ENCODE measurements around the gene RNU11. TPM values are rescaled to one million over a fixed set of nuclear protein-coding genes. Genes with fewer than 3 reads are reported as not detected.

The RNU11 gene
- total RNA-seq, 1 experiment from 2014 or later = not detected

DNA sequence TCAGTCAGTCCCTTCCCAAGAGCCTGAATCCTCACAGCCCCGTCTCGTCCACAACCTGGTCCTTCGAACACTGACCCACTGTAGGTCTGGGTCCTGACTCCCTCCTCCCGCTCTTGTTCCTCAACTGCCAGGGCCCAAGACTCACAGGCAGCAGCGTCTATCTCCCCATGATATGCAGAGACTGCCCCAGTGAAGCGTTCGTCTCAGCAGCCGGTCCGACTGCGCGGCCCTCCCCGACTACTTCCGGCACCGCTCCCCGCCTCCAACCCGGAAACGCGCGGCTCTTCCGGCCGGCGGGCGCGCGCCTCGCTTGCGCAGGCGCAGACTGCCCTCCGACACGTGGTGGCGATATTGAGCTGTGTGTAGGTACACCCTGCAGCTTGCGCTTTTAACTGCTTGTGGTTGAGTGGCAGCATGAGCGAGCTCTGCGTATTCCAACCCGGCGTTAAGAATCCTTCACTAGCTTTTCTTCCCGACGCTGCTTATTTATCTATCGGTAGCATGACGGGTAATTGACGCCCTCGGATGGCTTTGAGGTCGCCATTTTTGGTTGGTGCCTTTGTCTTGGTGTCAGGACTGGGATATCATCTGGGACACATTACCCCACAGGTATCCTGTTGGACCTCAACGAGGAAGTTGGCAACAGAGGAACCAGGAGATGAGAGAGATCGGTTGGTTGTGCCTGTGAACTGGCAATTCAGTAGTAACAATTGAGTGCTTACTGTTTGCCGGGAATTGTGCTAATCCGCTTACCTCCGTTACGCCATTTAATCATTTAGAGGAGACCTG is 5.4 kb upstream of the RNU11 start, which contains the start of gene TAF12 (continued):
- TF ChIP-seq, protein P1, sequence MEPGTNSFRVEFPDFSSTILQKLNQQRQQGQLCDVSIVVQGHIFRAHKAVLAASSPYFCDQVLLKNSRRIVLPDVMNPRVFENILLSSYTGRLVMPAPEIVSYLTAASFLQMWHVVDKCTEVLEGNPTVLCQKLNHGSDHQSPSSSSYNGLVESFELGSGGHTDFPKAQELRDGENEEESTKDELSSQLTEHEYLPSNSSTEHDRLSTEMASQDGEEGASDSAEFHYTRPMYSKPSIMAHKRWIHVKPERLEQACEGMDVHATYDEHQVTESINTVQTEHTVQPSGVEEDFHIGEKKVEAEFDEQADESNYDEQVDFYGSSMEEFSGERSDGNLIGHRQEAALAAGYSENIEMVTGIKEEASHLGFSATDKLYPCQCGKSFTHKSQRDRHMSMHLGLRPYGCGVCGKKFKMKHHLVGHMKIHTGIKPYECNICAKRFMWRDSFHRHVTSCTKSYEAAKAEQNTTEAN (CRISPR knock-in tag; IDR thresholded peaks at IDR 0.05) = peak; percentile 83; the same call in 1 of the 2 replicates
- 0 out of 2 replicates have a peak, but pooled peaks have one; percentile 38 for TF ChIP-seq ZNF232 (CRISPR knock-in tag; IDR thresholded peaks at IDR 0.05)
- TF ChIP-seq ZNF263 (CRISPR knock-in tag; IDR thresholded peaks at IDR 0.05; ENCODE audit: low read depth) = no peak
- TF ChIP-seq, protein P2, sequence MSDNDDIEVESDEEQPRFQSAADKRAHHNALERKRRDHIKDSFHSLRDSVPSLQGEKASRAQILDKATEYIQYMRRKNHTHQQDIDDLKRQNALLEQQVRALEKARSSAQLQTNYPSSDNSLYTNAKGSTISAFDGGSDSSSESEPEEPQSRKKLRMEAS (CRISPR knock-in tag; IDR thresholded peaks at IDR 0.05) = peak; percentile 97
- peak; percentile 76; the same call in 1 of the 2 replicates for TF ChIP-seq JUN (CRISPR knock-in tag; IDR thresholded peaks at IDR 0.05)
- TF ChIP-seq KAT7 (CRISPR knock-in tag; IDR thresholded peaks at IDR 0.05; ENCODE audit: borderline replicate concordance) = peak; percentile 98; the same call in 1 of the 2 replicates
- TF ChIP-seq GRHL2 (CRISPR knock-in tag; IDR thresholded peaks at IDR 0.05; ENCODE audit: insufficient replicate concordance, severe bottlenecking) = no peak
- TF ChIP-seq, protein P3, sequence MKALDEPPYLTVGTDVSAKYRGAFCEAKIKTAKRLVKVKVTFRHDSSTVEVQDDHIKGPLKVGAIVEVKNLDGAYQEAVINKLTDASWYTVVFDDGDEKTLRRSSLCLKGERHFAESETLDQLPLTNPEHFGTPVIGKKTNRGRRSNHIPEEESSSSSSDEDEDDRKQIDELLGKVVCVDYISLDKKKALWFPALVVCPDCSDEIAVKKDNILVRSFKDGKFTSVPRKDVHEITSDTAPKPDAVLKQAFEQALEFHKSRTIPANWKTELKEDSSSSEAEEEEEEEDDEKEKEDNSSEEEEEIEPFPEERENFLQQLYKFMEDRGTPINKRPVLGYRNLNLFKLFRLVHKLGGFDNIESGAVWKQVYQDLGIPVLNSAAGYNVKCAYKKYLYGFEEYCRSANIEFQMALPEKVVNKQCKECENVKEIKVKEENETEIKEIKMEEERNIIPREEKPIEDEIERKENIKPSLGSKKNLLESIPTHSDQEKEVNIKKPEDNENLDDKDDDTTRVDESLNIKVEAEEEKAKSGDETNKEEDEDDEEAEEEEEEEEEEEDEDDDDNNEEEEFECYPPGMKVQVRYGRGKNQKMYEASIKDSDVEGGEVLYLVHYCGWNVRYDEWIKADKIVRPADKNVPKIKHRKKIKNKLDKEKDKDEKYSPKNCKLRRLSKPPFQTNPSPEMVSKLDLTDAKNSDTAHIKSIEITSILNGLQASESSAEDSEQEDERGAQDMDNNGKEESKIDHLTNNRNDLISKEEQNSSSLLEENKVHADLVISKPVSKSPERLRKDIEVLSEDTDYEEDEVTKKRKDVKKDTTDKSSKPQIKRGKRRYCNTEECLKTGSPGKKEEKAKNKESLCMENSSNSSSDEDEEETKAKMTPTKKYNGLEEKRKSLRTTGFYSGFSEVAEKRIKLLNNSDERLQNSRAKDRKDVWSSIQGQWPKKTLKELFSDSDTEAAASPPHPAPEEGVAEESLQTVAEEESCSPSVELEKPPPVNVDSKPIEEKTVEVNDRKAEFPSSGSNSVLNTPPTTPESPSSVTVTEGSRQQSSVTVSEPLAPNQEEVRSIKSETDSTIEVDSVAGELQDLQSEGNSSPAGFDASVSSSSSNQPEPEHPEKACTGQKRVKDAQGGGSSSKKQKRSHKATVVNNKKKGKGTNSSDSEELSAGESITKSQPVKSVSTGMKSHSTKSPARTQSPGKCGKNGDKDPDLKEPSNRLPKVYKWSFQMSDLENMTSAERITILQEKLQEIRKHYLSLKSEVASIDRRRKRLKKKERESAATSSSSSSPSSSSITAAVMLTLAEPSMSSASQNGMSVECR (CRISPR knock-in tag; IDR thresholded peaks at IDR 0.05; ENCODE audit: borderline replicate concordance) = peak; percentile 97
- TF ChIP-seq NR1H2 (CRISPR knock-in tag; IDR thresholded peaks at IDR 0.05) = no peak
- TF ChIP-seq, protein P4, sequence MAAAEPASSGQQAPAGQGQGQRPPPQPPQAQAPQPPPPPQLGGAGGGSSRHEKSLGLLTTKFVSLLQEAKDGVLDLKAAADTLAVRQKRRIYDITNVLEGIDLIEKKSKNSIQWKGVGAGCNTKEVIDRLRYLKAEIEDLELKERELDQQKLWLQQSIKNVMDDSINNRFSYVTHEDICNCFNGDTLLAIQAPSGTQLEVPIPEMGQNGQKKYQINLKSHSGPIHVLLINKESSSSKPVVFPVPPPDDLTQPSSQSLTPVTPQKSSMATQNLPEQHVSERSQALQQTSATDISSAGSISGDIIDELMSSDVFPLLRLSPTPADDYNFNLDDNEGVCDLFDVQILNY (CRISPR knock-in tag; IDR thresholded peaks at IDR 0.05) = peak; percentile 90
- TF ChIP-seq, protein P5, sequence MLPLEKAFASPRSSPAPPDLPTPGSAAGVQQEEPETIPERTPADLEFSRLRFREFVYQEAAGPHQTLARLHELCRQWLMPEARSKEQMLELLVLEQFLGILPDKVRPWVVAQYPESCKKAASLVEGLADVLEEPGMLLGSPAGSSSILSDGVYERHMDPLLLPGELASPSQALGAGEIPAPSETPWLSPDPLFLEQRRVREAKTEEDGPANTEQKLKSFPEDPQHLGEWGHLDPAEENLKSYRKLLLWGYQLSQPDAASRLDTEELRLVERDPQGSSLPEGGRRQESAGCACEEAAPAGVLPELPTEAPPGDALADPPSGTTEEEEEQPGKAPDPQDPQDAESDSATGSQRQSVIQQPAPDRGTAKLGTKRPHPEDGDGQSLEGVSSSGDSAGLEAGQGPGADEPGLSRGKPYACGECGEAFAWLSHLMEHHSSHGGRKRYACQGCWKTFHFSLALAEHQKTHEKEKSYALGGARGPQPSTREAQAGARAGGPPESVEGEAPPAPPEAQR (CRISPR knock-in tag; IDR thresholded peaks at IDR 0.05) = no peak
- TF ChIP-seq, protein P6, sequence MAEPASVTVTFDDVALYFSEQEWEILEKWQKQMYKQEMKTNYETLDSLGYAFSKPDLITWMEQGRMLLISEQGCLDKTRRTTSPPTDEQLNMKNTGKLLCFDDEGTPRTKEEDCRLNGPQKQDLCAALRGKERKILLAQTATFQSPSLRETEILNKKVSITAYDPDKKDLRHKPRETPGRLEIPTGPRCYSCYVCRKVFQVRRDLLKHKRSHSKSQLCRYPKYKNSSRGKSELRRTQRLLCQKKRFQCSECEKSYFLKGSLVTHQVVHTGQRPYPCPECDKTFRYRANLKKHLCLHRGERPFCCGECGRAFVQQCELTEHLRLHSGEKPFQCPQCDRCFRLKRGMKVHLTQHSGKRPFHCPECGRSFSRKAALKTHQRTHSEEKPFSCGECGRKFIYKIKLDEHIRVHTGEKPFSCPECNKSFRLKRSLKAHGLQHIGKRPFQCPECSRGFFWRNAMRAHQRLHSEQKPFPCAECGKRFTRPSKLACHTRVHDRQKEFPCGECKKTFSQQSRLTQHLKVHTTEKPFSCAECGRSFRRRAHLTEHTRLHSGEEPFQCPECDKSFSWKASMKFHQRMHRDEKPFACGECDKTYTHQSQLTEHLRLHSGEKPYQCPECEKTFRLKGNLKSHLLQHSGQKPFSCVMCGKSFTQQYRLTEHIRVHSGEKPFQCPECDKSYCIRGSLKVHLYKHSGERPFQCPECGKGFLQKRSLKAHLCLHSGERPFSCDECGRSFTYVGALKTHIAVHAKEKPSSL (CRISPR knock-in tag; conservative IDR thresholded peaks at IDR 0.05) = no peak
- TF ChIP-seq FOXK1 (CRISPR knock-in tag; IDR thresholded peaks at IDR 0.05) = peak; percentile 93
- TF ChIP-seq TEAD1 (CRISPR knock-in tag; IDR thresholded peaks at IDR 0.05) = peak; percentile 97
- 0 out of 2 replicates have a peak, but pooled peaks have one; percentile 76 for TF ChIP-seq SMAD3 (CRISPR knock-in tag; IDR thresholded peaks at IDR 0.05; ENCODE audit: borderline replicate concordance)
- TF ChIP-seq, protein P7, sequence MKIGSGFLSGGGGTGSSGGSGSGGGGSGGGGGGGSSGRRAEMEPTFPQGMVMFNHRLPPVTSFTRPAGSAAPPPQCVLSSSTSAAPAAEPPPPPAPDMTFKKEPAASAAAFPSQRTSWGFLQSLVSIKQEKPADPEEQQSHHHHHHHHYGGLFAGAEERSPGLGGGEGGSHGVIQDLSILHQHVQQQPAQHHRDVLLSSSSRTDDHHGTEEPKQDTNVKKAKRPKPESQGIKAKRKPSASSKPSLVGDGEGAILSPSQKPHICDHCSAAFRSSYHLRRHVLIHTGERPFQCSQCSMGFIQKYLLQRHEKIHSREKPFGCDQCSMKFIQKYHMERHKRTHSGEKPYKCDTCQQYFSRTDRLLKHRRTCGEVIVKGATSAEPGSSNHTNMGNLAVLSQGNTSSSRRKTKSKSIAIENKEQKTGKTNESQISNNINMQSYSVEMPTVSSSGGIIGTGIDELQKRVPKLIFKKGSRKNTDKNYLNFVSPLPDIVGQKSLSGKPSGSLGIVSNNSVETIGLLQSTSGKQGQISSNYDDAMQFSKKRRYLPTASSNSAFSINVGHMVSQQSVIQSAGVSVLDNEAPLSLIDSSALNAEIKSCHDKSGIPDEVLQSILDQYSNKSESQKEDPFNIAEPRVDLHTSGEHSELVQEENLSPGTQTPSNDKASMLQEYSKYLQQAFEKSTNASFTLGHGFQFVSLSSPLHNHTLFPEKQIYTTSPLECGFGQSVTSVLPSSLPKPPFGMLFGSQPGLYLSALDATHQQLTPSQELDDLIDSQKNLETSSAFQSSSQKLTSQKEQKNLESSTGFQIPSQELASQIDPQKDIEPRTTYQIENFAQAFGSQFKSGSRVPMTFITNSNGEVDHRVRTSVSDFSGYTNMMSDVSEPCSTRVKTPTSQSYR (CRISPR knock-in tag; IDR thresholded peaks at IDR 0.05) = peak; percentile 17; the same call in 1 of the 2 replicates
- TF ChIP-seq FOXJ3 (CRISPR knock-in tag; IDR thresholded peaks at IDR 0.05; ENCODE audit: borderline replicate concordance) = no peak
- peak; percentile 89 for TF ChIP-seq SP1 (CRISPR knock-in tag; conservative IDR thresholded peaks at IDR 0.05)
- TF ChIP-seq NFE2L1 (CRISPR knock-in tag; IDR thresholded peaks at IDR 0.05) = peak; percentile 81; the same call in 1 of the 2 replicates
